Activated B cell treated with CpG ODN at 0.5 μM for 24 hours (primary cell): ENCODE data around the gene MVB12B. TPM values are rescaled to one million over a fixed set of nuclear protein-coding genes. Genes with fewer than 3 reads are reported as not detected.

ENCODE experiments used
- ATAC-seq: fragments of 200-7000 bp; cut with Tn5 transposase; one replicate; pipeline ENCODE4 v1.10.0; 2021; ENCODE audit warnings: low read depth, mild to moderate bottlenecking, moderate library complexity
- CTCF ChIA-PET: fragments of 350-600 bp; sonication (Branson Sonifier 250); formaldehyde crosslinking; loops from one replicate; lab custom pipeline; 2021; ENCODE audit warnings: antibody characterized with exemption; lab: Charles Lee
- POLR2A ChIA-PET: fragments of 350-600 bp; sonication (Branson Sonifier 250); formaldehyde crosslinking; loops from one replicate; lab custom pipeline; 2021; ENCODE audit warnings: antibody characterized with exemption; lab: Charles Lee
- DNase-seq: peaks from one replicate; pipeline ENCODE4 v3.0.0; 2022
- H3K27ac Mint-ChIP-seq: one replicate; pipeline ENCODE4 v1.8.0; 2020; ENCODE audit warnings: mixed read lengths
- H3K27me3 Mint-ChIP-seq: one replicate; pipeline ENCODE4 v1.8.0; 2021; ENCODE audit warnings: mixed read lengths
- H3K36me3 Mint-ChIP-seq: one replicate; pipeline ENCODE4 v1.8.0; 2021; ENCODE audit warnings: low read depth, mixed read lengths
- H3K4me1 Mint-ChIP-seq: one replicate; pipeline ENCODE4 v1.8.0; 2021; ENCODE audit warnings: mixed read lengths
- H3K4me3 Mint-ChIP-seq: one replicate; pipeline ENCODE4 v1.8.0; 2020; ENCODE audit warnings: mild to moderate bottlenecking, mixed read lengths
- H3K9me3 Mint-ChIP-seq: one replicate; pipeline ENCODE4 v1.8.0; 2020; ENCODE audit warnings: mixed read lengths
- intact Hi-C: fragments of 100-400 bp; cut with micrococcal nuclease; formaldehyde crosslinking; loops from one replicate; pipeline ENCODE4 v1.15.1; 2024
- total RNA-seq: library from RNA; stranded (reverse); gene quantifications from 2 replicates; pipeline ENCODE4 v1.2.3, GENCODE V29; 2022
- TF ChIP-seq, protein P1 (sequence below): fragments of 200-600 bp; IDR thresholded peaks from one replicate; pipeline ENCODE4 v1.8.0; 2022; ENCODE audit warnings: antibody characterized with exemption, mild to moderate bottlenecking

MVB12B gene
- total RNA-seq, 1 donor from 2014 or later = 2.5 TPM

DNA sequence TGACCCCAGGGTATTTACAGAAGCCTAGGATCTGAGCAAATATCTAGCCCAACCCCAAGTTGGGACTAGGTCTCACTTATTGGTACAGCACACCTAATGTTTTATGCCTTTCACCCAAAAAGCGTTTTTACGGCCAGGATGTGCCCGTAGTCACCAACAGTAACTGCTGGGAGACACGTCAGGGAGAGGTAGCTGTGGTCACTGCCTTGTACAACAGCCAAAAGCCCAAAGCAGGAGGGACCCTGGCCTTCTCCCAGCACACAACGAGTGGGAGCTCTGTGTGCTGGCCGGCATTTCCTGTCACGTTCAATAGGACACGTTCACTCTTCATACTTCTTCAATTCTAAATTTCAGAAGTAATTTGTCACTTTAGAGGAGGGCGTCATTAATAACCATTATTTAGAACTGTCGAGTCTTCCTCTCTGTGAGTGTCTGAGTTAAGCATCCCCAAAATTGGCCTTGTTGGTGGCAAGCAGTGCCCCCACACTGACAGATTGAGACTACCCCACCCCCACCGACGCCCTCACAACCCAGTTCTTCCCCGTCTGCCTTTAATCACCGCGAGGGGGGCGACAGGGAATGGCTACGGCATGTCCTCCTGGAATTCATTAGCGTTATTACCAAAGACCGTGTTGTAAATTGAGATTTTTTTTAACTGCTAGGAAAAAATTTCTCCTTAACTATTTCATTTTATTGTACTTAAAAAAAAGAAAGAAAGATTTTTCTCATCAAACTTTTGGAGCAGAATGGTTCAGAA lies 80.7 kb downstream of the MVB12B start:
- Mint-ChIP-seq H3K27me3 (no peaks in the 10 kb centered on the region), H3K27ac (no peak overlapping the region), H3K9me3 (no peaks in the 10 kb centered on the region), H3K4me3 (no peak overlapping the region), H3K36me3 (no peaks in the 10 kb centered on the region), H3K4me1 (peaks cover 23% of the 10 kb centered on the region)
- intact Hi-C loops = no loop called here
- ChIA-PET CTCF (interaction anchor here (1.3 kb wide), 1 partner anchor 9 kb away, joined by 3 read pairs; no protein-coding TSS in a partner anchor), POLR2A (no interaction called here)
- ATAC-seq (no peak), DNase-seq (no peak)
- TF ChIP-seq, protein P1, sequence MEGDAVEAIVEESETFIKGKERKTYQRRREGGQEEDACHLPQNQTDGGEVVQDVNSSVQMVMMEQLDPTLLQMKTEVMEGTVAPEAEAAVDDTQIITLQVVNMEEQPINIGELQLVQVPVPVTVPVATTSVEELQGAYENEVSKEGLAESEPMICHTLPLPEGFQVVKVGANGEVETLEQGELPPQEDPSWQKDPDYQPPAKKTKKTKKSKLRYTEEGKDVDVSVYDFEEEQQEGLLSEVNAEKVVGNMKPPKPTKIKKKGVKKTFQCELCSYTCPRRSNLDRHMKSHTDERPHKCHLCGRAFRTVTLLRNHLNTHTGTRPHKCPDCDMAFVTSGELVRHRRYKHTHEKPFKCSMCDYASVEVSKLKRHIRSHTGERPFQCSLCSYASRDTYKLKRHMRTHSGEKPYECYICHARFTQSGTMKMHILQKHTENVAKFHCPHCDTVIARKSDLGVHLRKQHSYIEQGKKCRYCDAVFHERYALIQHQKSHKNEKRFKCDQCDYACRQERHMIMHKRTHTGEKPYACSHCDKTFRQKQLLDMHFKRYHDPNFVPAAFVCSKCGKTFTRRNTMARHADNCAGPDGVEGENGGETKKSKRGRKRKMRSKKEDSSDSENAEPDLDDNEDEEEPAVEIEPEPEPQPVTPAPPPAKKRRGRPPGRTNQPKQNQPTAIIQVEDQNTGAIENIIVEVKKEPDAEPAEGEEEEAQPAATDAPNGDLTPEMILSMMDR = no peak

DNA sequence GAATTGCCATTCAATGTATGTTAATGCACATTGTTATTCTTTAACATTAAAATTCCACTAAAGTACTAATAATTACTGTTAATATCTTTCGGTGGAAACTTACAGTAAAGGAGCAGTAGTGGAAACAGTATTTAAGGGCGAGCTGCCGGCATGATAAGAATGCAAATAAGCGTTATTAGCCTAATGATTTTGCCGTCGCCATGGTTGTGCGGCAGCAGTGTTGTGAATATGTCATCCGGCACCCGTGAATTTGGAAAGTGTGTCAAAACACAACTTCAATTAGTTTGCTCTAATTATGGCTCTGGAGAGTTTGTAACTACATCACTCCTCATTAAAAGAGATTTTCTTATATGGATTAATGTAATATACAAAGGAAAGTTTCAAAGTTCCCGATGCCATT lies 81.4 kb downstream of the MVB12B start:
- no peak overlapping the region for H3K4me3 Mint-ChIP-seq
- DNase-seq = no peak
- intact Hi-C loops = no loop called here
- H3K4me1 Mint-ChIP-seq = peaks cover 30% of the 10 kb centered on the region
- ChIA-PET POLR2A (no interaction called here), CTCF (interaction anchor here (1.3 kb wide), 1 partner anchor 9 kb away, joined by 3 read pairs; no protein-coding TSS in a partner anchor)
- ATAC-seq = no peak
- no peak overlapping the region for H3K27ac Mint-ChIP-seq
- no peaks in the 10 kb centered on the region for H3K9me3 Mint-ChIP-seq
- H3K27me3 Mint-ChIP-seq = no peaks in the 10 kb centered on the region
- TF ChIP-seq, protein P1 = no peak
- H3K36me3 Mint-ChIP-seq = no peaks in the 10 kb centered on the region

DNA sequence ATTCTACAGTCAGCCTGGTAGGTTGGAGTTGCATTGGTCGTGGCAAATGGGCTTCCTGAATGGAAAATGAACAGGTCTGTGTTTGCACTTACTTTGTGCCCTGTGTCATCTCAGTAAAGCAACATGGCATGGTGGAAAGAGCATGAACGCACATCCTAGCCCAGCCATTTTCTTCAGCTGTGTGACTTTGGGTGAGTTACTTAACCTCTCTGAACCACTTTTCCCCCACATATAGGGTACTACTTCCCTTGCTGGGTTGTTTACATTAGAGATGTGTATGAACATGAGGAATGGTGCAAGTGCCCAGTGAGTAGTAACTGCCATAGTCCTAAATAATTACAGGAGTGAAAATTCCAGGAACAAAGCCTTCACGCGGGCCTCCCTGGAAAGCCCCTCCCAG lies 83.6 kb downstream of the MVB12B start:
- peaks cover 35% of the 10 kb centered on the region for H3K4me1 Mint-ChIP-seq
- ATAC-seq (no peak), DNase-seq (no peak)
- no peak overlapping the region for H3K27ac Mint-ChIP-seq
- ChIA-PET POLR2A (no interaction called here), CTCF (interaction anchor here (0.9 to 1.2 kb wide), 2 partner anchors 11 to 12 kb away, joined by 3 to 12 read pairs; no protein-coding TSS in a partner anchor)
- H3K27me3 Mint-ChIP-seq = no peaks in the 10 kb centered on the region
- no peaks in the 10 kb centered on the region for H3K9me3 Mint-ChIP-seq
- intact Hi-C loops = loop anchor here (2.0 to 5.0 kb wide), 2 partner anchors 61 to 82 kb away; no protein-coding TSS in a partner anchor
- TF ChIP-seq, protein P1 = no peak
- H3K36me3 Mint-ChIP-seq = no peaks in the 10 kb centered on the region
- no peak overlapping the region for H3K4me3 Mint-ChIP-seq

DNA sequence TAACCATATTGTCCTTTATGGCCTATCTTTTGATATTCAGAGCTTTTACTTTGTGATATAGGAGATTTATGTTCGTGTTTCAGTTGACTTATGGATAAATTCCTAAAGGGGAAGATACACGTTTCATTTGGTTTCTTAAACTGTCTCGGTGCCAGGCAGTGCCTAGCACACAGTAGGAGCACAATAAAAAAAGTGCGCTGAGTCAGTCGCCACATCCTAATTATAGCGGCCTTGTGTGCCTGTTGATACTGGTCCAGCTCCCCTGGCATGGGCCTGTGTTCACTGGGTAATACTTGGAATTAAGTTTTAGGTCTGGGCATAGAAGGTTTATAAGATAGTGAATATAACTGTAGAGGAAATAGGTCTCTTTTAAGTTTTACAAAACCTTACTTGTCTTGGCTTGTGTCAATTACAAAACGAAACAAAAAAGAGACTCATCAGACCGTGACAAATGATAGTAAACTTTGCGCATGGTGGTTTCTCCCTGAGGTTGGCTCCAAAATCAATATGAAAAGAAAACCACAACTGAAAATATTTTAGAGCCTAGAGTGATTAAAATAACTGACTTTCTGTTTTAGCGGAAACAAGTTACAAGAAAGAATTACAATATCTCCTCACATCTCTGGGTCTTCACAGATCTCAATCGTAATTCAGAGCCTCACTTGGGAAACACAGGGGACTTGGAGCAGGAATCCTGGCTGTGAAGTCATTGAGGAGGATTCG lies 84.8 kb downstream of the MVB12B start:
- ChIA-PET POLR2A (no interaction called here), CTCF (interaction anchor here (1.0 to 1.2 kb wide), 2 partner anchors 12 to 79 kb away, joined by 3 to 12 read pairs; no protein-coding TSS in a partner anchor)
- ATAC-seq = peak; percentile 88
- intact Hi-C loops = loop anchor here (2.0 to 5.0 kb wide), 2 partner anchors 59 to 81 kb away; no protein-coding TSS in a partner anchor
- DNase-seq = no peak
- H3K4me3 Mint-ChIP-seq = peak overlapping the region; percentile 81
- no peaks in the 10 kb centered on the region for H3K27me3 Mint-ChIP-seq
- peak overlapping the region; percentile 85 for H3K27ac Mint-ChIP-seq
- peaks cover 35% of the 10 kb centered on the region for H3K4me1 Mint-ChIP-seq
- no peaks in the 10 kb centered on the region for H3K9me3 Mint-ChIP-seq
- TF ChIP-seq, protein P1 = no peak
- no peaks in the 10 kb centered on the region for H3K36me3 Mint-ChIP-seq

DNA sequence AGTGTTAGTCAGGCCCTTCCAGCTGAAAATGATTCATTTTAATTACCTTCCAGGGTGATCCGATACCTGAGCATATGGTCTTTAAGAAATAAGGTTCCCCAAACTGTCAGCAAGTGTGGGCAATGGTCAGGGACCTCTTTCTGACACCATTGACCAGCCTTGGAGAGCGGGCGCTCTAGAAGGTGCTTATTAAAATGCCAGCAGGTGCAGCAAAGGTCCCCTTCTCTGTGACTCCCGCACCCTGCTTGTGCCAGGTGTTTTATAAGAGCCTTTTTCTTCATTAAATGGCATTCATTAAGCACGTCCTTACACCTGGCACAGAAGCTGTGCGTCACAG lies 85.3 kb downstream of the MVB12B start:
- ChIA-PET CTCF (no interaction called here), POLR2A (no interaction called here)
- TF ChIP-seq, protein P1 = no peak
- H3K4me3 Mint-ChIP-seq = peak overlapping the region; percentile 81
- no peaks in the 10 kb centered on the region for H3K27me3 Mint-ChIP-seq
- peak overlapping the region; percentile 85 for H3K27ac Mint-ChIP-seq
- DNase-seq (no peak), ATAC-seq (peak; percentile 16)
- H3K4me1 Mint-ChIP-seq = peaks cover 35% of the 10 kb centered on the region
- intact Hi-C loops = loop anchor here (2.0 to 5.0 kb wide), 2 partner anchors 59 to 80 kb away; no protein-coding TSS in a partner anchor
- H3K9me3 Mint-ChIP-seq = no peaks in the 10 kb centered on the region
- H3K36me3 Mint-ChIP-seq = no peaks in the 10 kb centered on the region
